NCI-H510A treated with DMSO at 0.1 percent for 48 hours (cell line): ENCODE data around the gene EXOC4.
A peak's percentile ranks its signal among the peaks of the same experiment; 100 is the strongest.

Source experiments
- DNase-seq: peaks from one replicate; lab custom pipeline; 2025; lab: John Stamatoyannopoulos, UW

Gene EXOC4

GRCh38 chr7:133491846-133492652 is 239.2 kb downstream of the EXOC4 start:
- DNase-seq, result no peak

GRCh38 chr7:133497061-133497460 is 244.2 kb downstream of the EXOC4 start:
- no peak for DNase-seq

- no peak for DNase-seq
Measured at GRCh38 chr7:133501771-133502170, 248.9 kb downstream of the EXOC4 start.

DNA sequence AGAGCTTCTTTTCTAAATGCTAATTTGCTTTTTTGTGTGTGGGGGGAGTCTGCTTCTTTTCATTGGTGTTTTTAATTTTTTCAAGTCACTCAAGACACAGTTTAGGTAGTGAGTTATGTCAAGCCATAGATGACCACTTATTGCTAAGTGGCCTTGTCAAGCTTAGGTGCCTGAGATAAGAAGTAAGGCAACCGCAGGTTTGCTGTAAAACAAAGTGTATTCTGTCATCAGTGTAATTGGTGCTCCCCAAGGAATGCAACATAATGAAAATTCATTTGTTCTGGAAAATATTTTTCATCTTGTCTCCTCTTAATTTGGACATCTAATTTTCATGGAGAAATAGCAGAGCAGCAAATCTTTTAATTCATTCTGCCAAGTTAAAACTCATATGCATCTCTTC is 249.6 kb downstream of the EXOC4 start:
- DNase-seq, result no peak

DNA sequence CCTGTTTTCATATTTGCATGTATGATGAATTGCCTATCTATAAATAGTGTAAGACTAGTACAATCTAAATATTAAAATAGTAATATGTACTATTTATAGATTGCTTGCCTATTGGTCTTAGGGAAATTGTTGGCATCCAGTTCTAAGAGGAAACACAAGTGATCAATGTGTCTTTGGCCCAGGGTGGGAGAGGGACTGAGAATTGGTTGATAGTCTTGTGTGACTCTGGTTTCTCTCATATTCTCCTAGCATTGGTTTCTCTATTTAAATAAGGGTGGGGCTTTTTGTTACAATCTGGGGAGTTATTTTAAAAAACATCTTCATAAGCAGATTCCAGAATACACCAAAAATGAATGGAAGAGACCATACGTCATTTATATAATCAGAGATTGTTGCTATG is 250.1 kb downstream of the EXOC4 start:
- DNase-seq, result no peak

DNA sequence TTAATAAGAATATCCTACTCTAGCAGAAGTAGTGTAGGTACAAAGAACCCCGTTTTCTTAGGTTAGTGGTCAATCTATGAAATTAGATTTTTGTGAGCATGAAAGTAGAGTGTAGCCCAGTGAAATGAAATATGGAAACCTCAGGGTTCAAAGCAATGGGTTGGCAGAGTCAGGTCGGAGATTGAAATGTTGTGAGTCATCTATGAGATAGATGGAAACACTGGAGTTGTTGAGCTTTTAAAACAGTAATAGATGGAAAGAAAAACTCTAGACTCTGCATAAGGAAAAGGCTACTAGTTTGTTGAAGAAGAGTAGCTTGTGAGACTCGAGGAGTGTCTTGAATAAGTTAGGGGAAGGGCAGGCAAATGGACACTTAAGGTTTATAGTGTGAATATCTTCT is 251.9 kb downstream of the EXOC4 start:
- no peak for DNase-seq

- no peak for DNase-seq
Measured at GRCh38 chr7:133509822-133510221, 256.9 kb downstream of the EXOC4 start.

DNA sequence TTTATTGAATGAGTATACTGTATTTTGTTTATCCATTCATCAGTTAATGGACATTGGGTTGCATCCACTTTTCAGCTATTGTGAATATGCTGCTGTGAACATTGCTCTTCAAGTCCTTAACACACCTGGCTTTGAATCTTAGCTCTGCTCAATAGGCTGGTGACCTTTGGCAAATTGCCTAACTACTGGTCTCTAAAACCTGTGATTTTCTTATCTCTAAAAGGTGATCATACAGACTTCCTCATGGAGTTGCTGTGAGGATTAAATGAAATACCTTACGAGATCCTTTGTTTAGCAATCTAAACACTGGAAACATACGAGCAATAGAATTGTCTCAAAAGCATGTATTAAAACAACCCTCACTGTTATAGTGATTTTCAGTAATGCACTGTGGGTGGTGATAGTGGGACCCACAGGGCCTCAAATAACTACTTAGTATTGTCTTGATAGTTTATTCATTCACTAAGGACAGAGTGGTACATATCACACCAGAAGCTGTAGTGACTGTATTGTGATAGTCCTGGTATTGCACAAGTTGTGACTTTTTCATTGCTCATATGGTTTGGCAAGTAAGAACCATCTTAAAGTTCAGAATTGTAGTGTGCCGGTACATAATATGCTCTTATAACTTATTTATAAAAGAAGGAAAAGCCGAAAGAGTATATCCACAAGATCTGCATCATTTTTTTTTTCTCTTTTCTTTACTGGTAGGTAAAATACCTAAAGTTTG is 257.6 kb downstream of the EXOC4 start:
- DNase-seq, result no peak

- no peak for DNase-seq
Measured at GRCh38 chr7:133511252-133511651, 258.4 kb downstream of the EXOC4 start.

GRCh38 chr7:133511708-133512107 is 258.8 kb downstream of the EXOC4 start:
- DNase-seq, result no peak

- no peak for DNase-seq
Measured at GRCh38 chr7:133512560-133512959, 259.7 kb downstream of the EXOC4 start.

DNA sequence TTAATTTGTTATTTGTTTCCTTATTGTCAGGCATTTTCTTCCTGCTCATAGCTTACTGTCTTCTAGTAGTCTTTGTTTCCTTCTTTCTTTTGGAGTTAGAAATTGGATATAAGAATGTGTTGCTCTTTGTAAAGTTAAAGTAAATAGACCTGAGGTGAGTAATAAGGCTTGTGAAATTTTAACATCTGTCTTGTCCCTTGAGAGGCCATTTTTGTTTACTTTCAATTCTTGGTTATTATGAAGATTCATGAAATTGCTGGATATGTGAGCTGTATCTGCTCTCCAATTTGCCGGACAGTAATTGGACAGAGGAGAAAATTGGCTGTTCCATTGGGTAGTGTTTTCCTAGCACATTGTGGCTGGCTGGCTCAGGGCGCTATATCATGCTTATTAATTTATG is 260.7 kb downstream of the EXOC4 start:
- no peak for DNase-seq

GRCh38 chr7:133514551-133514950 is 261.7 kb downstream of the EXOC4 start:
- no peak for DNase-seq

DNA sequence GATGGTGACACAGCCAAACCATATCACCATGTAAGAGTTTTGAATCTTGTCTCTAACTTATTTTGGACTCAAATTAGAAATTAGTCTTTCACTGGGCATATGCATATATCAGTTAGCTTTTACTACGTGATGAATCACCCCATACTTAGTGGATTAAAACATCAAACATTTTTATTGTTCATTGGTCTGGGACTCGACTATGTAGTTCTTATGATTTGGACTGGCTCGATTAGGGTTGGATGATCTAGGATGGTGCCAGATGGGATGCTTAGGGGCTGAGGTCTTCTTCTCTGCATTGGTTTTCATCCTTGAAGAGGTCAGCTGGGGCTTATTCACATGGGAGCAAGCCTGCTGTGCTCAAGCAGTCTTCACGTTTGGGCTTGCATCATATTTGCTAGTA is 264.9 kb downstream of the EXOC4 start:
- DNase-seq, result no peak

- DNase-seq, result no peak
Measured at GRCh38 chr7:133518718-133519117, 265.8 kb downstream of the EXOC4 start.

DNA sequence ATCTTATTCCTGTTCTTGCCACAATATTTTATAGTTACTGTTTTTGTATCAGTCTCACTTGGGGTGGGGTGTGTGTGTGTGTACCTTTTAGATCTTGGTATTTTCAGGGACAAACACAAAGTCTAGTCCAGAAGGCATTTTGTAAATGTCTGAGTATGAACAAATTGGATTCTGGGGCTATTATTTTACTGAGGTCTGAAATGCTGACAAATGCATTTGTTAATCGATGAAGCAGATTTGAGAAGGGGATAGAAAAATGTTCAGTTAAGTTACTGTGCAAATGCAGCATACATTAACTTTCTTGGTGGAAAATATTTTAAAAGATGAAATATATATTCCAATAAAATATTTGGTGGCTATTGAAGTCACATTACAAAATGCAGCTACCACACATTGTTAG is 267.4 kb downstream of the EXOC4 start:
- DNase-seq, result no peak

DNA sequence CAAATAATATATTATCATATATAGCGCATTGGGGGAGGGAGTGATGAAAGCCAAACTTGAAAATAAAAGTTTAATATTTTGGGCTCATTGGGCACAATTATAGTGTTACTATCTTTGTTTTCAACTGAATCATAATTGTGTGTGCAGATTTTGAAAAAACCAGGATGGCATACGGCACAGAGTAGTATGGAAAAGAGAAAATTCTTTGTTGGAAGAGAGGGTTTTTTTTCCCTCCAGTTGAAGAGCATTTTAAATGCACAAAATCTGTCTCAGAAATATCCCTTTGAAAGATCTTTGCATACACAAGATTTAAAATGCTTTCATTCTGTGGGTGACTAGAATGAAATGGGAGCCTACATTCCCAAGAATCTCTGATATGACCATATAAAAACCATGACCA is 269.6 kb downstream of the EXOC4 start:
- no peak for DNase-seq

DNA sequence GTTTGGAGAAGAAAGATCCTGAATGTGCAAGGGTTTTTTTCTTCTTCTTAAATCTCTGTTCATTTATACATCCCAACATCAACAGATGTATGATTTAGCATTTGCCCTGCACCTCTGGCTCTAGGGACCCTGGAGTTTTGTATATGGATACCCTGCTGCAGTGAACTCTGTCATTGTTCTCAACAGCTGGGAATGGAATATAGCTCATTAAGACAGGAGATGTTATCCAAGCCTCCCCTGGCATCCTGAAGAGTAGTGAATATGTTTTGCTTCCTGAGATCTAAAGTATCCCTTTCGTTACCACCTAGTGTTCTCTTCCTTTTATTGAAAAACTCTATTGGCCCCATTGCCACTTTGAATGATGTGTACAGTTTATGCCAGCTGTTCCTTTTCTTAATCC is 275.9 kb downstream of the EXOC4 start:
- DNase-seq, result peak; percentile 6

DNA sequence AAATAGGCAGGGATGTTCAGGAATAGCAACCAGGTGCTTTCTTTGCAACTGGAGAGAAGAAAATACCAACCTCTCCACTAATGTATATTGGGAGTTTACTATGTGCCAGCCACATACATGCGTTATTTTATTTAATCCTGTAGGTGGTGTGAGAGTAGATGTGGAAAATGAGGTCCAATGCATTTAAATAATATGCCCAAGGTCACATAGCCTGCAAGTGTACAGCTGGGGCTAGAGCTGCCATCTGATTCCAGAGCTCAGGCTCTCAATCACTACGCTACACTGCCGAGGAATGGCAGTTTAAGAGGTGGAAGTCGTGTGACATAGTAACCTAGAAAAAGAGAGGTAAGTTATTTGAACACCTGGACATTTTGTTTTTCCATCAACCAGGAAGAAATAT is 277.0 kb downstream of the EXOC4 start:
- peak; percentile 64 for DNase-seq

- DNase-seq, result no peak
Measured at GRCh38 chr7:133530682-133531081, 277.8 kb downstream of the EXOC4 start.

GRCh38 chr7:133534816-133535215 is 281.9 kb downstream of the EXOC4 start:
- DNase-seq, result no peak

GRCh38 chr7:133535308-133535707 is 282.4 kb downstream of the EXOC4 start:
- DNase-seq, result no peak

- DNase-seq, result no peak
Measured at GRCh38 chr7:133536450-133536849, 283.6 kb downstream of the EXOC4 start.

DNA sequence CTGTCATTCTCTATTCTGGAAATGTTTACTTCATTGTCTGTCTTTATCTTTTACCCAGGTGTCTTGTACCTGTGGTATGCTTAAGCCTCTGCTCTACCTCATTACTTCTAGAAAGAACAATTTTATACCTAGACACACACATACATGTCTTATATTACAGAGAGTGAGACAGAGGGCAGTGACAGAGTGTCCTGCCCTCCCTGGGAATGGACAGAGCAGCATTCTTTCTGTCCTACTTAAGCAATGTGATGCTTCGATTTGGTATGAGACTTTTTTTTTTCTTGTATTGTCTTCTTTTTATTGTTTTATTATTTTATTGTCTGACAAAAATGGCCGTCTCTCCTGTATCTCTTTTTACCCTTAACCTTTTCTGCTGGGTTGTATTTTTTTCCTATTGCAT is 286.1 kb downstream of the EXOC4 start:
- DNase-seq, result no peak
